HG03159 (cell line): Measurements from ENCODE around the gene ABHD15.
"Not testable (repeated sequence)": the region's sequence is repeated elsewhere in the genome, so short reads cannot be mapped to it uniquely, and the experiment has no call there.

Experiments used
- ATAC-seq: cut with Tn5 transposase; IDR thresholded peaks from one replicate; pipeline ENCODE4 v1.9.1; 2021; ENCODE audit warnings: mild to moderate bottlenecking, moderate library complexity; ENCODE audit not compliant: unreplicated experiment

ABHD15 gene

DNA sequence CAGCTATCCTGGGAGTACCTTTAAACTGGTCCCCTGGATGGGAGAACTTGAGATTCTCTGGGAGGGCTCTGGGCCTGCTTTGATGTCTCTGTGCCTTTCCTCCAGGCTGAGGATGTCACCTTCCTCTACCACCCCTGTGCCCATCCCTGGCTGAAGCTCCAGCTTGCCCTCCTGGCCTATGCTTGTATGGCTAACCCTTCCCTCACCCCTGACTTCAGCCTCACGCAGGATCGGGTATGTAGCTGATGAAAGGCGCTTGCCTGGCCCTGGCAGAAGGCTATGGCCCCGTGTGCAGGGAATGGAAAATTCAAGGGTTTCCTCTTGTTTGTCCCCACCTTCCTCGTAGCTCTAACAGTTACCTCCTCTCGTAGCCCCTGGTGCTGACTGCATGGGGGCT is 4.6 kb upstream of the ABHD15 start:
- no peak for ATAC-seq

DNA sequence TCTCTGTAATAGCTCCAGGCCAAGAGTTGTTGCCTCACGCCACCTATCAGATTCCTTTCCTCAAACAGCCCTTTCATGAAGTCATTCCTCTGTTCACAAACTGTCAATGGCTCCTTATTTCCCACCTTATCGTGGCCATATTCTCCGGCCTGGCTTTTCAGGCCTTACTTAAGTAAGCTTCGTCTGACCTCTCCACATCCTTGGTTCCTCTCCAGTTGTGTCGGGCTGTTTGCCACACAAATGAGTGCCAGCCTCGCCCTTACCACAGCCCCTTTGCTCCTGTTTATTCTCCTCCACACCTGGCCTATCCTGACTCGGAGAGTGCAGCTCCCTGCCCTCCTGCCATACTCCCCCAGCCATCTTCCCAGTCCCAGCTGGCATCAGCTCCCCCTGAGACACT is 3.7 kb upstream of the ABHD15 start:
- no peak for ATAC-seq

DNA sequence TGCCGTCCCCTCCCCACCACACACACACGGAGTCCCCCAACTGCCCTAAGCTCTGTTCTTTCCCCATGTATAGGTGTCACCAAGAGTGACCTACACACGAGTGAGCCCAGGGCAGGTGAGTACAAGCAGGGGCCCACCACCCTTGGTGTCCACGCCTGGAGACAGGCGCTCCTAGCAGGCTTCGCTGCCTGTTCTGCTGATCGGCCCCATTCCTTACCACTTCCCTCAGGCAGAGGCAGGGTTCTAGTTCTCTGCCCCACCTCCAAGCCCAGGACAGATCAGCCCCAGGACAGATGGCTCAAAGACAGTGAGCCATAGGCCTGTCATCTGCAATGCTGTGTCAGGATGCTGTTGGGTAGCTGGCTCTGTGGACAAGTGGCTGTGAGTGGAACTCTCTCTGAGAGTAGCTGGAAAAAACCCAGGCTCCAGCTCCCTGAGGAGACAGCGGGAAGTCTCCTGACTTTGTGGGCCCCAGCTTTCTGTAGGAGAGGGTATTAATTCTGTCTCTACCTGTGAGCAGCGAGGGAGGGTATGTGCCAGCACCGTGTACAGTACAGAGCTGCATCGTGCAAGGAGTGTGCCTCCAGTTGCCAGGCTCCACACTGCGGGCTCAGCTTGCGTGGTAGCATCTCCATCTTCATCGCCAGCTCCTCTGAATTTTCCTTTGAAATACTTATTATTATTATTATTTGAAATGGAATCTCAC is 2.6 kb upstream of the ABHD15 start:
- no peak for ATAC-seq

DNA sequence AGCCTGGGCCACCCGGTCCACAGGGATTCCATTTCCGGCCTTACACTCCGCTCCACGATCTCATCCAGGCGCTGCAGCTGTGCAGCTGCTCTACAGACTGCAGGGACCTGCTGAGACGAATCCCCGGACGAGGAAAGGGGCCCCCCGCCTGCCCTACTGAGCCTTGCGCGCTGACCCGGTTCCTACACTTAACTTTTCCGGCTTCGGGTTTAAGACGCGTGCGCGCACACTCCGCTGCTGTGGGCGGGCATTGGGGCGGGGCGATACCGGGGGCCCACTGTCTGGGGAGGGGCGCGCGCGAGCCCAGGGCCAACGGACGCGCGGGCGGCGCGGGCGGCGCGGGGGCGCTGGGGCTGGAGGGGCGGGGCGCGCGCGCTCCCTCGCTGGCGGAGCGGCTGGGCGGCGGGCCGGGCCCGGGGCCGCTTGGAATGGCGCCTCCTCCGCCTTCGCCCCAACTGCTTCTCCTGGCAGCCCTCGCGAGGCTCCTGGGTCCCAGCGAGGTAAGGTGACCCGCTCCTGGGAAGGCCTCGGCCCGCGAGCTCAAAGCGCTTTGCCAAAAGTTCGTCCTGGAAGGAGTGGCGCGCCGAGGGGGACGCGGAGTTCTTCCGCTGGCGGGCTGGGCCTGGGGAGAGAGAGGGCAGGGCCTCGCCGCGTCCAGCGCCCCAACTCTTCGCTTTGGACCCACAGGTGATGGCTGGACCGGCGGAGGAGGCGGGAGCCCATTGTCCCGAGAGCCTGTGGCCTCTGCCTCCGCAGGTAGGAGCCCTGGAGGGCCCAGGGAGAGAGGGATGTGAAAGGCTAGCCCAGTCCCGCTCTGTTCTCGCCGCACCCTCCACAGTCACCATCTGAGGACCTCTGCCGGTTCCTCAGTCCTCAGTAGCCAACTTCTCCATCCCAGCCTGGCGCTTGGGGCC is 1.8 kb upstream of the ABHD15 start, which contains the start of gene TP53I13:
Gene TP53I13, plus strand, starts transcription at position 371 of the 914 bp plus-strand sequence. Its CDS starts 58 bp downstream, at position 429.
- ATAC-seq, result peak; percentile 39

DNA sequence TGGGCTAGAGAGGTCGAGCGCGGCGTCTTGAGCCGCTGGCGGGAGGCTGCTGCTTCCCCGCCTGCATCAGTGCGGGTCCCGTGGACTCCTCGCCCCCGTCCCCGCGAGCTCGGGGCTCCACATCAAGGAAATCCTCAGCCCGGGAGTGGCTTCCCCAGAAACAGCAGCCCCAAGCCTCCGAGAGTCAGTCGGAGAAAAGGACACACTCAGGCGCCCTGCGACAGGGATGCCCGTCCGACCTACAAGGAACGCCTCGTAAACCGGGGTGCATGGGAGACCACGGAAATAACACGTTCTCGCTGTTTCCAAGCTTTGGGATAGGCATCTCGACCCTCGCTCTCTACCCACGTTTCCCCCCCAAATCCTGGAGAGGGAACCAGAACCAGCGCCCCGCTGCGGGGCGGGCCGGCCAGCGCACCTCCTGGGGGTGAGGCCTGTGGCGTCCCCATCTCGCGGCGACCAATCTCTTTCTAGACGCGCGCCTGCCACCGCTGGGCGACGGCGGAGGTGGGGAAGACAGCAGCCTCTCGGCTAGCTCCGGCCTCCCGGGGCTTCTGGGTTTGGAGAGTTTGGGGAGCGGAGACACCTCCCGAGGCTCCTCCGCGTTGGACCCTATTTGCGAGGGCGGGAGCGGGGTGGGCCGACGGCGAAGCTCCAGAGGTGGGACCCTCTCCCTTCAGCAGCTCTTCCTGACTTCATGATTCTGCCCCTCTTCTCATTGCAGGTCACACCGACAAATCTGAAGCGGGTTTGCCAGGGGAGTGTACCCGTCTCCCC is 905 bp upstream of the ABHD15 start:
- ATAC-seq, result peak; percentile 42

DNA sequence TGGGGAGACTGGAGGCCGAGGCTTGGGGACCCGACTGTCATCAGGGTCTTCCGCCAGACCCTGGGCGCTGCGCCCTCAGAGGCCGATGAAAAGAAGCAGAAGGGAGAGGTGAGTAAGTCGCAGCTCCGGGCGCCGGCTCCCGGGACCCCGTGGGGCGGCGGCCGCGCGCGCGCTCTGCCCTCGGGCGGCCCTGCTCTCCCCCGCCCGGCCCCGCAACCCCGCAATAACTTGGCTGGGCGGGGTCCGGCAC is 392 bp upstream of the ABHD15 start:
- peak; percentile 8 for ATAC-seq

DNA sequence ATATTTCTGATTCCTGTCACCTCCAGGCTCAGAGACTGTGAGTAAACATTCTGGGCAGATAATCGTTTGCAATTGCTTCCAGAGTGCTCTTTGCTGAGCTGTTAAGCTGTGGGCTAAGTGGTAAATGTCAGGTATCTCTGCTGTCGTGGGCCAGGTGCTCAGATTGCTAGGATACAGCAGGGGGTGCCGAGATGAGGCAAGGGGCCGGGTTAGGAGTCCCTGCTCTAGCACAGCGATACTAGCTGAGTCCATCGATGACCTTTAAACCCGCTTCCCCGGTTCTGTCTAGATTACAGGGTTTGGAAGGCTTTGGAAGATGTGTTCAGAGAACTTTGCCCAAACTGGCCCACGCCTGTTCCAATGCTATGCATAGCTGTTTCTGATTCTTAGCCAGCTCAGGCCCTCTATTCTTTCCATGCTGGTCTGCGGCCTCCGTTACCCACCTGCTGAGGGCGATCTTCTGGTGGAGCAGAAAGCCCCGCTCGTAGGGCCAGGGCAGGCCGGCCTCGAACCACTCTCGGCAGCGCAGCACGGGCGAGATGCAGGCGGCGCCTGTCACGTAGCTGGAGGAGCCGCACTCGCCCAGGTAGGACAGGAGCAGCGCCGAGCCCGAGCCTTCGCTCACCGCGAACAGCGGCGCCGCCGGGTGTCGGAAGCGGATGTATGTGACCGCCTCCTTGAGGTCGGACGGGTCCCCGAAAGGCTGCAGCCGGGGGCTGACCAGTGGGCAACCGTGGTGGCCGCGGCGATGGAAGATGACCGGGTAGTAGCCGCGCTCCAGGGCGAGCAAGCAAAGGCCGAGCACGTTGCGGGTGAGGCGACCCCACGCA is 979 bp downstream of the ABHD15 start:
- ATAC-seq, result no peak

DNA sequence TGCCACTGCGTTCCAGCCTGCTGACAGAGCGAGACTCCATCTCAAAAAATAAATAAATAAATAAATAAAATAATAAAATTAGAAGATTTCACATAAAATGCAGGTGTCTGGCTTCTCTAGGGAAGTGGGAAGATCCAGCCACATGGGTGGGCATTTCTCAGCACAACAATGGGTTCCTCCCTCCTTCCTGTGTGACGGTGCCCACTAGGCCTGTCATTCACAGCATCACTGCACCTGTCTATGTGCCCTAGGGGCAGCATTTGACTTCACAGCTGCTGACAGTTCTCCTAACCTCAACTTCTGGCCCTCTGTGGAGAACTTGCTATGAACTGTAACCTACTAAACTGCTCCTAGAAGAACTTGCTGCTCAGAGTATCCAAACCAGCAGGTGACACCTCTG is 3.0 kb downstream of the ABHD15 start:
- no peak for ATAC-seq

DNA sequence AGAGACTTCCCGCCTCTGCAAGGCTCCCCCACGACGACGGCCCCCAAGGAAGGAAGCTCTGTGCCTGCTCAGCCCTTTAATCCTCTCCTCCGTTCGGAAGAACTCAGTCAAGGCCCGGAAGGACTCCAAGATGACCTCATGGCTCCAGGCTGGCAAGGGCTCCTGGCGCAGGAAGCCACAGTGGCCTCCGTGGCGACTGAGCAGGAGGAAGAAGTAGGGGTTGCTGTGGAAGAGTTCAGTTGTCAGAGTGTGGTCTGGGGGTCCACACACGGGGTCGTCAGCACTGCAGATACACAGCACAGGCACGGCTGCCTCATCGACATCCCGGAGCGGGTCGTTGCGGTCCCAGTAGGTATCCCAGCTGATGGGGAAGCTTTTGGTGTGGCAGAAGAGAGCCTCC is 4.2 kb downstream of the ABHD15 start:
- ATAC-seq, result no peak

DNA sequence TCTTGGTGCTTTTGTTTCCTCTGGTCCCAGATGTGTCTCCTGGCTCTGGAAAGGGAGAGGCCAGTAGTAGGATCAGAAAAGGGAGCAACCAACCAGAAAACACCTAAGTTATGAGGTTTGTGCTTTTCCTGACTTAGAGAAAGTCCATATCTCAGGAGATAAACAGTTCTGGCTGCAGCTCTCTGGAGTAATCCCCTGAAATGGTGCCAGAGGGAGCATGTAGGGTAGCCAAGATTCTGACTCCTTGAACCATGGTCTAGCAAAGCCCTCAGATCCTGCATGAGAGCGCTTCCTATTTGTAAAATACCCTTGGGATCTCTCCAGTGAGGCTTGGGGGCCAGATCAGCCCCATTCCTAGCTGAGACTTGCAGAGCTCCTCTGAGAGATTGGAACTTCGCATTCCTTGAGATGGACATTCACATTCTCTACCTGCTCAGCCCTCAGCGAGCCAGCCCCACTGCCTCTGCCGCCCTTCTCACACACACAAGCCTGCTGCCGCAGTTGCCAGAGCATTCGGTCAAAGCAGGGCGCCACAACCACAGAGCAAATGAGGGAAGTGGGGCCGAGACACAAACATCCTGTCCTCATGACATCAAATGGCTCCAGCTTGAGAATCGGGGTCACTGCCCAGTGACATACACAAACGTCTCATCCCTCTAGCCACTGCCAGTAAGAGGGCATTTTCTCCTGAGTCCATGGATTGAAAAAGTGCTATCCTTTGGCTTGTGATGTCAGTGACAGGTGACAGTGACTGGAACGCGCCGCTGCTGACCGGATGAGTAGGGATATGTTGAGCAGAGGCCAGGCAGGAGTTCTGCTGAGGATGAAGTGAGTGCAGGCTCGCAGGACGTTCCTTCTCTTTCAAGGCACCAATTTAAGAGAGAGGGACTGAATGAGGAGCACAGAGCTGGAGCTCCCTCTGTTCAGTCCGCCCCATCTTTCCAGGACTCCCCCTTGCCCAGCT is 5.0 kb downstream of the ABHD15 start:
- no peak for ATAC-seq

DNA sequence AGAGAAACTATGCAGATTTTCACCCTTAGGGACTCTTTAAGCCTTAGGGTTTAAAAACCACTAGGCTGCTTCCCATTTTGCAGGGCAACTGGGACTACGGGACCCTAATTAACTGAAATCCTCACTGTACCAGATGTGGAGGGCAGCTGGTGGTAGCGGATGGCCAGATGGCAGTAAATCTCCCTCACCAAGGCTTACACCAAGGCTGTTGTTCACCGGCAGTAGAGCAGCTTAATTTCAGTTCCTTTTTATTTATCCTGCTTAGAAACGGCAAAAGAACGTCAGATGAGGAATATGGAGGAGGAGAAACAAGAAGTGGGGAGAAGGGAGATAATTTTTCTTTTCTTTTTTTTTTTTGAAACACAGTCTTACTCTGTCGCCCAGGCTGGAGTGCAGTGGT is 6.5 kb downstream of the ABHD15 start:
- no peak for ATAC-seq

DNA sequence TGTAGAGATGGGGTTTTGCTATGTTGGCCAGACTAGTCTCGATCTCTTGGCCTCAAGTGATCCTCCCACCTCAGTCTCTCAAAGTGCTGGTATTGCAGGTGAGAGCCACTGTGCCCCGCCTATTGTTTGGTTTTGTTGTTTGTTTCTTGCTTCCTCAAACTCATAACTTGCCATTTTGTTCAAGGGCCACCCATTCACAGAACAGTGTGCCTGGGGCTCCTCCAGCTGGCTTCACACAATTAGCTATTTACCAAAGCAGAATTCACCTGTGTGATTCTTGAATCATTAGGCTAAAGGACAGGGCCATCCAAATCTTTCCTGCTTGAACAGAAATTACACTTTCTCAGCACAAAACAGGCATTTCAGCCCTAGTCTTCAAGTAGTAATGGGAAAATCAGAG is 7.2 kb downstream of the ABHD15 start:
- ATAC-seq, result no peak

DNA sequence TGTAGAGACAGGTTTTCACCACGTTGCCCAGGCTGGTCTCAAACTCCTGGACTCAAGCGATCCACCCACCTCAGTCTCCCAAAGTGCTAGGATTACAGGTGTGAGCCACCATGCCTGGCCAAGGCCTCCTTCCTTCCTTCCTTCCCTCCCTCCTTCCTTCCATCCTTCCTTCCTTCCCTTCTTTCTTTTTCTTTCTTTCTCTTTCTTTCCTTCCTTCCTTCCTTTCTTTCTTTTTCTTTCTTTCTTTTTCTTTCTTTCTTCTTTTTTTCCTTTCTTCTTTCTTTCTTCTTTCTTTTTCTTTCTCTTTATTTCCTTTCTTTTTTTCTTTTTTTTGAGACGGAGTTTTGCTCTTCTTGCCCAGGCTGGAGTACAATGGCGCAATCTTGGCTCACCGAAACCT is 8.7 kb downstream of the ABHD15 start:
- not testable (repeated sequence) for ATAC-seq

DNA sequence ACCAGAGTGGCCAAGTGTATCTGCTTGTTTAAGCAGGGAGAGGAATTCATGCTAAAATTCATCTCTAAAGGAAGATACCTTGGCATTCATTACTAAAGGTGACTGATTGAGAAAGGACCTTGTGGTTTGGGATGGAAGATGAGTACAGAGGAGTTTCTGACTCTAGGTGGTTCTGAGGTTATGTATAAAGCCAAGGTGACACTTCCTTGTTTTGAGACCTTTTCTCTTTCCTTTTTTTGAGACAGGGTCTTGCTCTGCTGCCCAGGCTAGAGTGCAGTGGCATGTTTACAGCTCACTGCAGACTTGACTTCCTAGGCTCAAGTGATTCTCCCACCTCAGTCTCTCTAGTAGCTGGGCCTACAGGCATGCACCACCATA is 9.1 kb downstream of the ABHD15 start:
- no peak for ATAC-seq

DNA sequence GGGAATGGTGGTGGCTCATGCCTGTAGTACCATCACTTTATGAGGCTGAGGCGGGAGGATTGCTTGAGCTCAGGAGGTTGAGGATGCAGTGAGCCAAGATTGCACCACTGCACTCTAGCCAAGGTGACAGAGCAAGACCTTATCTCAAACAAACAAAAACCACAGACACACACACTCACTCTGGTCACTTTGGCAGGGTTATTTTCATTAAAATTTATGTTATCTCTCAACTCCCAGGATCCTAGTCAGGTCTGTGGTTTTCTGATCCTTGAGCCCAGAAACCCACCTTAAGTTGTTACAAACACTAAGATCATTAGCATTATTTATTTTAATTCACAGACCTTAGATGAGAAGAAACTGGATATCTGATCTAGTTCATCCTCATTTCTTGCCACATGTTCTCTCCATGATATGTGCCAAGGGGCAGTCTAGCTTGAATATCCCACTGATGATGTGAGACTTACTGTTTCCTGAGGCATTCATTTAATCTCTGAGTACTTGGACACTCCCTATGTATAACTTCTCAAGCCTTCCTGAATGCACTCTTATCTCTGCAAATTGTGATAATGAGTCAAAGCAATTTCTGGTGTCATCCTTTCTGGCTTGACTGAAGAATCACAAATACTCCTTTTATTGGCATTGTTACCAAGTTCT is 9.6 kb downstream of the ABHD15 start:
- ATAC-seq, result no peak

DNA sequence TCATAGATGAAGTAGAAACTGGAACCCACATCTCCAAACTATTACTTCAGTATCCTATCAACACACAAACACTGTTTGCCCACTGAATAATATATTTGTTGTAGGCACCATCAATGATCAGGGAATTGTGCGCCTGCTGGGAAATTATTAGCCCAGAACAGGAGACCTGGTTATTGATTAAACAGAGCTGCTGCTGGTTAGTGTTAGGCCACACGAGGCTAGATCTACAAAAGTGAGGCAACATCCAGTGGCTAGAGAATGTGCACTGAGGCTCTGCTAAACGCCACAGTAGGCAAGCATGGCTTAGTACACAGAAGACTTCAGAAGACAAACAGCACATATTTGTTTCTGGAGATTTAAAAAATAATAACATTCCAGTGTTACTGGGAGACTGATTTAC is 11.0 kb downstream of the ABHD15 start:
- ATAC-seq, result no peak

DNA sequence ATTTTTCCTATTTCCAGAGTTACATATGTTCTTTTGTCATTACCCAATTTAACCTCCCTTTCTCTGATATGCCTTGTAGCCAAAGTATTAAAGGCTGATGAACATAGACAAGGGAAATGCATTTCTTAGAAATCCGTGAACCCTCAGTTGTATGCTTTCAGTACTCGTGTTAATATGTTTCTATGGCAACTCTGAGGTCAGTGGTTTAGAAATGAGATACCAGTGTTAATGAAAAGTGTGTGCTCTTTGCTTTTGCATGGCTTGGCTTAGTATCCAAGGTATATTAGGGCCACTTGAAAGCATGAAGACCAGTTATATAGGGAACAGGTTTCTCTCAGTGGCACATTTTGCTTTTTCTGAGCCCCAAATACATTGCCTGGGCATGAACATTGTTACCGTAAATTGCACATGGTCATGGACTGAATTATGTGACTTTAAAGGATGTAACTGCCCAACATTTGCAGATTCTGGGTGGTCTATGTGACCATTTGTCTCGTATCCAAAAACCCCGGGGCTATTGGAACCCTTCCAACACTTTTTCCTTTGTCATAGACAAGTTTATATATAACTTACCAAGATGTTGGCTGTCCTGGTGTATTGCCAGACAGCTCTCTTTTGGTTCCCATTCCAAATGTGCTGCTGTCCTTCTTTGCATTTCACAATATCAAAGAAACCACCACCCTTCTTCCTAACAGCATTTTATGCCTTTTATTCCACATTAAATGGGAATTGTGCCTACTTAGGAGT is 17.5 kb downstream of the ABHD15 start:
- ATAC-seq, result no peak

DNA sequence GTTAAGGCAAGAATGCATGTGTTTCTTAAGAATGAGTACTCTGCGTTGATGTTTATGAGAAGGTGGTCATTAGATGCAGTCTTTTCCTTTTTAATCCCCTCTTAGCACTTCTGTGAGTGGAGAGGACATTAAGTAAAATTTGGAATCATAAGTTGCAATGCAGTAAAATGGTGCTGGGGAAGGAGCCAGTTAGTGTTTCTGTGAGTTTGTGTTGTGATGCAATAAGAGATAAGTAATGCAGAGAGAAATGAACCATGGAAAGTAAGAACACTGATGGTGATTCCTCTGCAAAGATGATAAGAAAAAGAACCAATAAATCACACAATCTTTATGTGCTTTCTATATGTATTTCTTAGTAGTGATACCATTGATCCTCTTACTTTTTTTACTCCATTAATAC is 20.0 kb downstream of the ABHD15 start:
- ATAC-seq, result no peak

DNA sequence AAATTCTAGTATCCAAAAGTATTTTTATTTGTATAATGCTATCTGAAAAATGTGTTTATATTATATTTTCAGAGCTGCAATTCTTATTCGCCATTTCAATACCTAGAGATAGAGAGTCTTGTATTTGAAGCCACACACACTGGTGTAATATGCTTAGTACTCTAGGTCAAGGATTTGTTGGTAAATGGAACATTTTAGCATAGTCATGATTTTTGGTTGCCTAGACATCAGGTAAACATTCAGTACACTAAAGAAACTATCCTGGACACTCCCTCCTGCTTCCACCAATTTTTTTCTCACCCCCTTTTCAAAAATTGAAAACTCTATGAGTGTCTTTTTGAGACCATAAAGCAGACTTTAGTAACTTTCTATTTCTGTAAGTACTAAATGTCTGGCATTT is 20.8 kb downstream of the ABHD15 start:
- ATAC-seq, result no peak
